K562 (cell line): ENCODE measurements around the gene SLC2A6. TPM values are rescaled to one million over a fixed set of nuclear protein-coding genes. Genes with fewer than 3 reads are reported as not detected.
A peak's percentile ranks its signal among the peaks of the same experiment; 100 is the strongest.

Experiments
- ATAC-seq: fragments of 200-7000 bp; cut with Tn5 transposase; 3 replicates; pipeline ENCODE4 v1.9.1; 2020; ENCODE audit warnings: moderate library complexity
- BruUV-seq: library from RNA; stranded (reverse); fragments of 400-500 nt; replicated peaks from 2 replicates; lab custom pipeline; 2021; lab: Mats Ljungman, UMichigan
- CTCF ChIA-PET: fragments of 300-600 bp; formaldehyde crosslinking; extraction: SDS; loops from one replicate; lab custom pipeline; 2021; ENCODE audit warnings: low intra/inter-chr PET ratio; lab: Yijun Ruan, JAX
- POLR2A ChIA-PET: fragments of 300-600, 350-650 bp; sonication (Branson Sonifier 250); formaldehyde crosslinking; extraction: SDS; loops from one replicate; lab custom pipeline; 2021; ENCODE audit warnings: antibody characterized with exemption, inconsistent platforms; lab: Yijun Ruan, JAX
- DNase-seq, 4 experiments: peaks; one replicate each; pipeline versions ENCODE4 v3.0.0 to v3.0.0-alpha.2; 2011 to 2018; ENCODE audit warnings: low spot score in 3 of 4, mixed read lengths in 3 of 4; ENCODE audit errors: extremely low read depth in 1 of 4
- FAIRE-seq: peaks from 2 replicates; lab custom pipeline; 2011; peaks lifted over from hg19 to GRCh38; lab: Jason Lieb, UNC
- H2AFZ ChIP-seq: 2 replicates; pipeline ENCODE4 v1.6.0; 2011; ENCODE audit warnings: low read depth, low read length, control low read depth, inconsistent platforms
- H3K27ac ChIP-seq: fragments of 200-600 bp; 3 replicates; pipeline ENCODE4 v1.8.0; 2011; ENCODE audit warnings: low read depth, mild to moderate bottlenecking, control low read depth, inconsistent platforms, low read length, moderate library complexity, mixed read lengths; ENCODE audit errors: extremely low read depth
- H3K27me3 ChIP-seq, 2 experiments: fragments of 300-600 bp in 1 of 2; 2 replicates in 1 of 2; 3 replicates in 1 of 2; pipeline versions ENCODE4 v1.6.0 to v1.8.0; 2011; ENCODE audit warnings: inconsistent platforms in 2 of 2, low read length in 2 of 2, mild to moderate bottlenecking in 1 of 2, mixed read lengths in 1 of 2, moderate library complexity in 1 of 2; ENCODE audit not compliant: control insufficient read depth in 2 of 2, insufficient read depth in 2 of 2
- H3K36me3 ChIP-seq: fragments of 300-600 bp; 3 replicates; pipeline ENCODE4 v1.8.0; 2011; ENCODE audit warnings: mild to moderate bottlenecking, low read length, inconsistent platforms; ENCODE audit not compliant: control insufficient read depth, insufficient read depth
- H3K4me1 ChIP-seq, 2 experiments: fragments of 200-600 bp in 1 of 2; replicated peaks in 1 of 2; 2 replicates in 1 of 2; 3 replicates in 1 of 2; pipeline versions ENCODE4 v1.5.1 to v1.8.0; 2011; ENCODE audit warnings: inconsistent platforms in 2 of 2, low read length in 2 of 2, mild to moderate bottlenecking in 1 of 2, mixed read lengths in 1 of 2, moderate library complexity in 1 of 2; ENCODE audit not compliant: control insufficient read depth in 2 of 2, insufficient read depth in 2 of 2
- H3K4me2 ChIP-seq: 2 replicates; pipeline ENCODE4 v1.6.1; 2011; ENCODE audit warnings: low read length, control low read depth, inconsistent platforms, mixed read lengths; ENCODE audit not compliant: insufficient read depth
- H3K4me3 ChIP-seq: fragments of 200-600 bp; sonication (generic), shearing (Covaris generic); 2 replicates; pipeline ENCODE4 v1.5.1; 2016; ENCODE audit warnings: control low read depth, inconsistent platforms
- H3K79me2 ChIP-seq: fragments of 200-600 bp; 3 replicates; pipeline ENCODE4 v1.8.0; 2011; ENCODE audit warnings: low read length, inconsistent platforms; ENCODE audit not compliant: control insufficient read depth, insufficient read depth
- H3K9ac ChIP-seq, 2 experiments: 2 replicates each; pipeline versions ENCODE4 v1.6.0 to v1.6.1; 2011; ENCODE audit warnings: low read depth in 2 of 2, low read length in 2 of 2, control low read depth in 1 of 2, inconsistent platforms in 1 of 2, mild to moderate bottlenecking in 1 of 2, mixed read lengths in 1 of 2; ENCODE audit not compliant: insufficient read depth in 1 of 2
- H3K9me1 ChIP-seq: one replicate; pipeline ENCODE4 v1.6.0; 2011; ENCODE audit warnings: inconsistent platforms, mild to moderate bottlenecking, low read length, moderate library complexity; ENCODE audit not compliant: control insufficient read depth, insufficient read depth
- H3K9me3 ChIP-seq: replicated peaks from 2 replicates; pipeline ENCODE4 v1.5.1; 2011; ENCODE audit warnings: low read depth, low read length, inconsistent platforms; ENCODE audit not compliant: control insufficient read depth, insufficient read depth
- H4K20me1 ChIP-seq: replicated peaks from 2 replicates; pipeline ENCODE4 v1.6.1; 2011; ENCODE audit warnings: low read length, inconsistent platforms, mixed read lengths; ENCODE audit not compliant: control insufficient read depth, insufficient read depth
- CCAR2 ChIP-seq: fragments of 200-400 bp; formaldehyde crosslinking; IDR thresholded peaks from 2 replicates; pipeline ENCODE4 v1.6.1; 2017; ENCODE audit warnings: mild to moderate bottlenecking, low read depth, low read length
- DLX4 ChIP-seq: fragments of 250-450 bp; sonication (Bioruptor Pico); IDR thresholded peaks from 2 replicates; pipeline ENCODE4 v1.6.1; 2021; ENCODE audit warnings: mild to moderate bottlenecking
- MTA2 ChIP-seq: fragments of 450-650 bp; IDR thresholded peaks from 2 replicates; pipeline ENCODE4 v1.6.1; 2016; ENCODE audit warnings: low read depth
- SP2 ChIP-seq: IDR thresholded peaks from 2 replicates; pipeline ENCODE4 v1.6.1; 2011; ENCODE audit warnings: mild to moderate bottlenecking, low read depth, low read length, moderate library complexity; ENCODE audit not compliant: poor library complexity, severe bottlenecking; ENCODE audit errors: extremely low read depth
- VEZF1 ChIP-seq: fragments of 200-800 bp; sonication (Bioruptor generic); IDR thresholded peaks from 2 replicates; pipeline ENCODE4 v1.6.1; 2017; ENCODE audit warnings: missing genetic modification characterization, missing compliant biosample characterization
- ZFPM2 ChIP-seq: fragments of 250-450 bp; sonication (Bioruptor Pico); IDR thresholded peaks from 2 replicates; pipeline ENCODE4 v1.5.1; 2022; ENCODE audit warnings: mild to moderate bottlenecking
- ZNF263 ChIP-seq: sonication (generic); formaldehyde crosslinking; IDR thresholded peaks from 2 replicates; pipeline ENCODE4 v1.8.0; 2022; ENCODE audit warnings: mild to moderate bottlenecking, missing genetic modification reagents, borderline replicate concordance
- WGBS: fragments of 100-300 bp; shearing (Covaris generic); methylation state at CpG from one replicate; pipeline ENCODE4 v1.1.6; 2016; ENCODE audit warnings: low coverage, mixed read lengths; ENCODE audit not compliant: insufficient coverage; ENCODE audit errors: missing lambda C conversion rate; 5-methylcytosine and 5-hydroxymethylcytosine counted together
- in situ Hi-C: fragments of 300-500 bp; cut with MboI; formaldehyde crosslinking; loops from 4 replicates; pipeline ENCODE4 v1.15.0; 2018; ENCODE audit warnings: inconsistent platforms, mixed read lengths
- intact Hi-C: fragments of 100-400 bp; cut with micrococcal nuclease; formaldehyde crosslinking; loops from 2 replicates; pipeline ENCODE4 v1.14.2; 2022
- polyA plus RNA-seq, 8 experiments: library from polyadenylated mRNA; depleted of rRNA in 4 of 8; stranded (reverse) in 5 of 8; unstranded in 3 of 8; fragments of >200 nt; fragmentation: Nextera tagmentation in 2 of 8; fragmentation: Illumina TruSeq in 1 of 8; extraction: Ambion mirVana in 2 of 8; extraction: Trizol in 1 of 8; gene quantifications; 2 replicates each; pipeline versions ENCODE4 v1.2.1 to v1.2.3, GENCODE V29; 2011 to 2014; ENCODE audit warnings: inconsistent platforms in 1 of 8, missing spikeins in 1 of 8
- total RNA-seq, 7 experiments: library from RNA; depleted of rRNA in 6 of 7; stranded (reverse); fragments of >200 nt in 6 of 7; fragmentation: Illumina TruSeq in 2 of 7; extraction: Trizol in 2 of 7; gene quantifications; 2 replicates each; pipeline versions ENCODE4 v1.2.1 to v1.2.3, GENCODE V29; 2011 to 2021; ENCODE audit warnings: low replicate concordance in 1 of 7

Gene SLC2A6
- total and polyA plus RNA-seq, 9 of the 15 experiments (the other 6 are each of a cell fraction or from before 2014, with no cell fraction given), result 0.04 to 0.38 (median 0.09) TPM; not detected in 3

- TF ChIP-seq MTA2 (no peak), SP2 (no peak), ZNF263 (CRISPR knock-in tag) (no peak), DLX4 (no peak), CCAR2 (no peak), ZFPM2 (CRISPR knock-in tag) (no peak), VEZF1 (CRISPR knock-in tag) (no peak)
Measured at GRCh38 chr9:133487331-133487725, 8.4 kb upstream of the SLC2A6 start.

More at GRCh38 chr9:133487331-133487725, 8.4 kb upstream of the SLC2A6 start:
- no peak for DNase-seq
- Histone ChIP-seq H4K20me1 (no peaks in the 10 kb centered on the region), H3K4me1 (peaks cover 0 to 44% of the 10 kb centered on the region in 2 experiments; a peak in 3 of 5 replicates), H3K4me2 (no peak overlapping the region), H3K36me3 (no peaks in the 10 kb centered on the region), H3K79me2 (no peaks in the 10 kb centered on the region), H3K9me3 (no peaks in the 10 kb centered on the region), H3K27ac (no peak overlapping the region), H3K4me3 (no peak overlapping the region), H3K9me1 (no peaks in the 10 kb centered on the region), H3K27me3 (peaks cover 22 to 71% of the 10 kb centered on the region in 2 experiments; a peak in 4 of 5 replicates), H2AFZ (no peak overlapping the region; the same call in 1 of the 2 replicates), H3K9ac (0 out of 4 replicates have a peak overlapping the region, but pooled peaks of 1 of the 2 experiments have one; percentile 45)
- no peak for FAIRE-seq
- no peak for ATAC-seq
- intact Hi-C loops, result loop anchor here (2.0 kb wide), 2 partner anchors 129 to 303 kb away; no protein-coding TSS in a partner anchor
- ChIA-PET POLR2A (no interaction called here), CTCF (interaction anchor here (0.9 to 2.0 kb wide), 3 partner anchors 24 to 302 kb away, joined by 3 to 33 read pairs (median 4); no protein-coding TSS in a partner anchor)
- WGBS, result 39% methylated on average over 6 of the region's 8 CpGs
- in situ Hi-C loops, result loop anchor here (5.0 kb wide), 1 partner anchor 300 kb away; no protein-coding TSS in a partner anchor
- BruUV-seq, result no TSS peak
